Mesendoderm (in vitro differentiated cells): Measurements from ENCODE around the gene IGFL2.
"Not testable (repeated sequence)": the region's sequence is repeated elsewhere in the genome, so short reads cannot be mapped to it uniquely, and the experiment has no call there.

Experiments
- DNase-seq: peaks from one replicate; pipeline ENCODE4 v3.0.0; 2013
- H2AK5ac ChIP-seq: 2 replicates; pipeline ENCODE4 v1.6.1; 2013; ENCODE audit warnings: low read length, inconsistent platforms
- H2BK120ac ChIP-seq: 2 replicates; pipeline ENCODE4 v1.6.1; 2013; ENCODE audit warnings: low read depth, mild to moderate bottlenecking, low read length, moderate library complexity, mixed read lengths
- H2BK15ac ChIP-seq: replicated peaks from 2 replicates; pipeline ENCODE4 v1.6.1; 2013; ENCODE audit warnings: low read depth, mild to moderate bottlenecking, moderate library complexity
- H2BK5ac ChIP-seq: 2 replicates; pipeline ENCODE4 v1.6.1; 2013; ENCODE audit warnings: low read length, inconsistent platforms
- H3K18ac ChIP-seq: 2 replicates; pipeline ENCODE4 v1.6.1; 2013; ENCODE audit warnings: mild to moderate bottlenecking, low read length, mixed read lengths
- H3K23ac ChIP-seq: one replicate; pipeline ENCODE4 v1.6.1; 2013; ENCODE audit warnings: low read length
- H3K27ac ChIP-seq: 2 replicates; pipeline ENCODE4 v1.5.1; 2013; ENCODE audit warnings: low read depth, mild to moderate bottlenecking, inconsistent platforms, low read length, moderate library complexity
- H3K27me3 ChIP-seq: 2 replicates; pipeline ENCODE4 v1.6.1; 2013; ENCODE audit warnings: low read length, control low read depth, mild to moderate bottlenecking, inconsistent platforms; ENCODE audit not compliant: insufficient read depth, poor library complexity
- H3K36me3 ChIP-seq: 2 replicates; pipeline ENCODE4 v1.6.1; 2013; ENCODE audit warnings: low read length, inconsistent platforms; ENCODE audit not compliant: control insufficient read depth, insufficient read depth
- H3K4ac ChIP-seq: one replicate; pipeline ENCODE4 v1.6.1; 2013; ENCODE audit warnings: low read depth, mild to moderate bottlenecking, low read length, moderate library complexity
- H3K4me1 ChIP-seq: 2 replicates; pipeline ENCODE4 v1.6.1; 2013; ENCODE audit warnings: low read depth, low read length, inconsistent platforms; ENCODE audit not compliant: control insufficient read depth
- H3K4me2 ChIP-seq: 2 replicates; pipeline ENCODE4 v1.6.1; 2013; ENCODE audit warnings: low read length
- H3K4me3 ChIP-seq: 2 replicates; pipeline ENCODE4 v1.5.1; 2013; ENCODE audit warnings: mild to moderate bottlenecking, low read length
- H3K56ac ChIP-seq: one replicate; pipeline ENCODE4 v1.6.1; 2013; ENCODE audit warnings: low read length
- H3K79me1 ChIP-seq: 2 replicates; pipeline ENCODE4 v1.6.1; 2013; ENCODE audit warnings: low read length, inconsistent platforms
- H3K79me2 ChIP-seq: 2 replicates; pipeline ENCODE4 v1.6.1; 2013; ENCODE audit warnings: mild to moderate bottlenecking, low read length; ENCODE audit not compliant: control insufficient read depth, insufficient read depth
- H3K9ac ChIP-seq: 2 replicates; pipeline ENCODE4 v1.6.1; 2013; ENCODE audit warnings: low read length, inconsistent platforms
- H4K5ac ChIP-seq: one replicate; pipeline ENCODE4 v1.6.1; 2013; ENCODE audit warnings: low read length
- H4K8ac ChIP-seq: one replicate; pipeline ENCODE4 v1.6.1; 2013; ENCODE audit warnings: low read depth, mild to moderate bottlenecking, control low read depth, low read length, moderate library complexity
- WGBS: extraction: QIAGEN DNeasy Blood & Tissue Kit; methylation state at CpG from one replicate; pipeline ENCODE4 v1.1.7; 2013; ENCODE audit warnings: low lambda C conversion rate, missing lambda C conversion rate; ENCODE audit not compliant: insufficient coverage; ENCODE audit errors: extremely low coverage; 5-methylcytosine and 5-hydroxymethylcytosine counted together

The IGFL2 gene

GRCh38 chr19:46192626-46192991 lies 44.6 kb downstream of the IGFL2 start:
- H3K79me1 ChIP-seq, H3K18ac ChIP-seq, H3K36me3 ChIP-seq, H3K4me2 ChIP-seq, H3K27ac ChIP-seq, H3K9ac ChIP-seq, H2AK5ac ChIP-seq, H3K4ac ChIP-seq, H3K4me1 ChIP-seq, H3K56ac ChIP-seq, H3K4me3 ChIP-seq, H3K79me2 ChIP-seq, H4K5ac ChIP-seq, H3K27me3 ChIP-seq, H3K23ac ChIP-seq, H2BK120ac ChIP-seq, DNase-seq, H4K8ac ChIP-seq, H2BK5ac ChIP-seq, H2BK15ac ChIP-seq: not testable (repeated sequence)
- no CpG with 5 or more reads among the region's 5 CpGs for WGBS

- Histone ChIP-seq H3K9ac (no peak overlapping the region), H2BK5ac (no peak overlapping the region), H2BK120ac (no peak overlapping the region), H2AK5ac (no peak overlapping the region), H3K79me2 (no peaks in the 10 kb centered on the region), H3K79me1 (no peaks in the 10 kb centered on the region), H4K8ac (no peak overlapping the region), H2BK15ac (no peak overlapping the region), H3K4ac (no peak overlapping the region), H3K27me3 (no peaks in the 10 kb centered on the region), H3K18ac (no peak overlapping the region), H3K4me3 (no peak overlapping the region), H3K27ac (no peak overlapping the region), H3K36me3 (no peaks in the 10 kb centered on the region), H3K23ac (no peak overlapping the region), H3K4me2 (no peak overlapping the region), H3K4me1 (no peaks in the 10 kb centered on the region), H3K56ac (no peak overlapping the region), H4K5ac (no peak overlapping the region)
- peak; percentile 49 for DNase-seq
- WGBS = no CpG with 5 or more reads among the region's 11 CpGs
These were observed 45.1 kb downstream of the IGFL2 start for GRCh38 chr19:46192992-46193650.

GRCh38 chr19:46193678-46194077 lies 45.6 kb downstream of the IGFL2 start:
- H3K56ac ChIP-seq = no peak overlapping the region
- no peak overlapping the region for H2BK120ac ChIP-seq
- H3K4ac ChIP-seq = no peak overlapping the region
- H4K8ac ChIP-seq = no peak overlapping the region
- no CpG with 5 or more reads among the region's 4 CpGs for WGBS
- no peaks in the 10 kb centered on the region for H3K36me3 ChIP-seq
- H3K9ac ChIP-seq = no peak overlapping the region
- no peak overlapping the region for H2BK5ac ChIP-seq
- H3K4me3 ChIP-seq = no peak overlapping the region
- no peak overlapping the region for H4K5ac ChIP-seq
- no peak overlapping the region for H2BK15ac ChIP-seq
- H3K79me1 ChIP-seq = no peaks in the 10 kb centered on the region
- H3K23ac ChIP-seq = no peak overlapping the region
- H3K4me1 ChIP-seq = no peaks in the 10 kb centered on the region
- no peak for DNase-seq
- no peak overlapping the region for H2AK5ac ChIP-seq
- H3K27ac ChIP-seq = no peak overlapping the region
- H3K4me2 ChIP-seq = no peak overlapping the region
- no peak overlapping the region for H3K18ac ChIP-seq
- no peaks in the 10 kb centered on the region for H3K79me2 ChIP-seq
- H3K27me3 ChIP-seq = no peaks in the 10 kb centered on the region

GRCh38 chr19:46195104-46195503 lies 47.1 kb downstream of the IGFL2 start:
- Histone ChIP-seq H3K18ac (no peak overlapping the region), H2AK5ac (no peak overlapping the region), H4K5ac (no peak overlapping the region), H2BK120ac (no peak overlapping the region), H3K9ac (no peak overlapping the region), H3K4me2 (no peak overlapping the region), H3K79me2 (no peaks in the 10 kb centered on the region), H3K79me1 (no peaks in the 10 kb centered on the region), H3K4me1 (no peaks in the 10 kb centered on the region), H3K4me3 (no peak overlapping the region), H2BK15ac (no peak overlapping the region), H3K36me3 (no peaks in the 10 kb centered on the region), H2BK5ac (no peak overlapping the region), H3K23ac (no peak overlapping the region), H3K27me3 (no peaks in the 10 kb centered on the region), H4K8ac (no peak overlapping the region), H3K56ac (no peak overlapping the region), H3K4ac (no peak overlapping the region), H3K27ac (no peak overlapping the region)
- WGBS = no CpG with 5 or more reads among the region's 3 CpGs
- DNase-seq = no peak

- H3K79me1 ChIP-seq, H3K4me1 ChIP-seq, H2BK15ac ChIP-seq, H4K5ac ChIP-seq, H3K79me2 ChIP-seq, H3K4me3 ChIP-seq, H3K23ac ChIP-seq, H3K56ac ChIP-seq, H4K8ac ChIP-seq, H3K4ac ChIP-seq, H2BK120ac ChIP-seq, H3K27ac ChIP-seq, H3K9ac ChIP-seq, H2BK5ac ChIP-seq, DNase-seq, H2AK5ac ChIP-seq, H3K27me3 ChIP-seq, H3K18ac ChIP-seq, H3K4me2 ChIP-seq, H3K36me3 ChIP-seq: not testable (repeated sequence)
- no CpG with 5 or more reads among the region's 7 CpGs for WGBS
These were observed 47.9 kb downstream of the IGFL2 start for GRCh38 chr19:46195919-46196318.
